Immature natural killer cell (primary cell): ENCODE data around the gene LOC128125822.
"Not testable (repeated sequence)": the region's sequence is repeated elsewhere in the genome, so short reads cannot be mapped to it uniquely, and the experiment has no call there.

ENCODE experiments used
- DNase-seq, 3 donors: peaks; one replicate each; pipeline ENCODE4 v3.0.0; 2022; ENCODE audit warnings: mixed read lengths in 1 of 3
- H3K27ac Mint-ChIP-seq, 6 donors: one replicate each; pipeline ENCODE4 v1.8.0; 2020; ENCODE audit warnings: mixed read lengths in 6 of 6, mild to moderate bottlenecking in 5 of 6, inconsistent platforms in 4 of 6, moderate library complexity in 3 of 6
- H3K27me3 Mint-ChIP-seq, 3 donors: one replicate each; pipeline ENCODE4 v1.8.0; 2020 to 2021; ENCODE audit warnings: low read depth in 3 of 3, mild to moderate bottlenecking in 3 of 3, mixed read lengths in 3 of 3, moderate library complexity in 3 of 3, inconsistent platforms in 1 of 3
- H3K36me3 Mint-ChIP-seq, 3 donors: one replicate each; pipeline ENCODE4 v1.8.0; 2020; ENCODE audit warnings: mixed read lengths in 3 of 3, inconsistent platforms in 2 of 3, mild to moderate bottlenecking in 2 of 3
- H3K4me1 Mint-ChIP-seq, 2 donors: one replicate each; pipeline ENCODE4 v1.8.0; 2020; ENCODE audit warnings: inconsistent platforms in 2 of 2, mild to moderate bottlenecking in 2 of 2, mixed read lengths in 2 of 2, moderate library complexity in 1 of 2
- H3K4me3 Mint-ChIP-seq, 5 donors: one replicate each; pipeline ENCODE4 v1.8.0; 2020; ENCODE audit warnings: mild to moderate bottlenecking in 5 of 5, mixed read lengths in 5 of 5, inconsistent platforms in 3 of 5, moderate library complexity in 3 of 5
- H3K9me3 Mint-ChIP-seq, 6 donors: one replicate each; pipeline ENCODE4 v1.8.0; 2020; ENCODE audit warnings: mild to moderate bottlenecking in 6 of 6, mixed read lengths in 6 of 6, inconsistent platforms in 4 of 6, moderate library complexity in 3 of 6

Gene LOC128125822

GRCh38 chr6:63579937-63580703 is 7.8 kb downstream of the LOC128125822 start:
- H3K4me1 Mint-ChIP-seq, result peaks cover 7 to 11% of the 10 kb centered on the region in 2 donors
- peaks cover 2 to 5% (median 4%) of the 10 kb centered on the region in 3 donors for H3K27me3 Mint-ChIP-seq
- no peak overlapping the region for H3K4me3 Mint-ChIP-seq
- H3K9me3 Mint-ChIP-seq, result no peaks in the 10 kb centered on the region
- peak overlapping the region in 1 of 6 donors; percentile 4 for H3K27ac Mint-ChIP-seq
- DNase-seq, result no peak
- H3K36me3 Mint-ChIP-seq, result peaks cover 22 to 41% (median 34%) of the 10 kb centered on the region in 3 donors

- no peaks in the 10 kb centered on the region for H3K9me3 Mint-ChIP-seq
- H3K27me3 Mint-ChIP-seq, result peaks cover 4 to 6% (median 5%) of the 10 kb centered on the region in 3 donors
- H3K4me1 Mint-ChIP-seq, result peaks cover 6 to 7% of the 10 kb centered on the region in 2 donors
- H3K4me3 Mint-ChIP-seq, result no peak overlapping the region
- H3K36me3 Mint-ChIP-seq, result peaks cover 22 to 41% (median 34%) of the 10 kb centered on the region in 3 donors
- H3K27ac Mint-ChIP-seq, result peak overlapping the region in 1 of 6 donors; percentile 4
- DNase-seq, result no peak
These were observed 8.4 kb downstream of the LOC128125822 start for GRCh38 chr6:63580704-63580961.

GRCh38 chr6:63581355-63582013 is 9.2 kb downstream of the LOC128125822 start:
- Mint-ChIP-seq H3K27me3 (peaks cover 4 to 9% (median 5%) of the 10 kb centered on the region in 3 donors), H3K9me3 (no peaks in the 10 kb centered on the region), H3K27ac (no peak overlapping the region), H3K4me3 (no peak overlapping the region), H3K36me3 (peaks cover 22 to 38% (median 34%) of the 10 kb centered on the region in 3 donors), H3K4me1 (peaks cover under 1 to 2% of the 10 kb centered on the region in 2 donors)
- no peak for DNase-seq

- H3K36me3 Mint-ChIP-seq, result peaks cover 22 to 30% (median 28%) of the 10 kb centered on the region in 3 donors
- no peak overlapping the region for H3K27ac Mint-ChIP-seq
These were observed 10.4 kb downstream of the LOC128125822 start for GRCh38 chr6:63582579-63583231.

GRCh38 chr6:63584125-63584514 is 11.8 kb downstream of the LOC128125822 start:
- no peaks in the 10 kb centered on the region for H3K4me1 Mint-ChIP-seq
- no peak for DNase-seq
- peaks cover 22 to 30% (median 28%) of the 10 kb centered on the region in 3 donors for H3K36me3 Mint-ChIP-seq
- no peak overlapping the region for H3K4me3 Mint-ChIP-seq
- no peaks in the 10 kb centered on the region for H3K9me3 Mint-ChIP-seq
- H3K27ac Mint-ChIP-seq, result no peak overlapping the region
- peaks cover 4 to 13% (median 11%) of the 10 kb centered on the region in 3 donors for H3K27me3 Mint-ChIP-seq

More at GRCh38 chr6:63582579-63583231, 10.4 kb downstream of the LOC128125822 start:
- Mint-ChIP-seq H3K27me3 (peaks cover 4 to 13% (median 11%) of the 10 kb centered on the region in 3 donors), H3K9me3 (no peaks in the 10 kb centered on the region), H3K4me1 (no peaks in the 10 kb centered on the region), H3K4me3 (no peak overlapping the region)
- DNase-seq, result no peak

GRCh38 chr6:63584566-63584965 is 12.3 kb downstream of the LOC128125822 start:
- Mint-ChIP-seq H3K27ac (no peak overlapping the region), H3K4me3 (no peak overlapping the region), H3K9me3 (no peaks in the 10 kb centered on the region), H3K36me3 (peaks cover 22 to 29% (median 26%) of the 10 kb centered on the region in 3 donors), H3K27me3 (peaks cover 4 to 13% (median 11%) of the 10 kb centered on the region in 3 donors), H3K4me1 (no peaks in the 10 kb centered on the region)
- no peak for DNase-seq

- H3K4me3 Mint-ChIP-seq, H3K9me3 Mint-ChIP-seq, H3K4me1 Mint-ChIP-seq, DNase-seq, H3K27ac Mint-ChIP-seq: not testable (repeated sequence)
- H3K36me3 Mint-ChIP-seq, result peaks cover 11 to 18% (median 16%) of the 10 kb centered on the region in 3 donors
- peaks cover 4 to 13% (median 11%) of the 10 kb centered on the region in 3 donors for H3K27me3 Mint-ChIP-seq
These were observed 13.4 kb downstream of the LOC128125822 start for GRCh38 chr6:63585652-63586051.

GRCh38 chr6:63589952-63590411 is 17.7 kb downstream of the LOC128125822 start:
- no peaks in the 10 kb centered on the region for H3K36me3 Mint-ChIP-seq
- H3K27me3 Mint-ChIP-seq, result peaks cover 3 to 17% (median 15%) of the 10 kb centered on the region in 3 donors
- H3K9me3 Mint-ChIP-seq, result no peaks in the 10 kb centered on the region
- no peak for DNase-seq
- H3K4me3 Mint-ChIP-seq, result no peak overlapping the region
- no peak overlapping the region for H3K27ac Mint-ChIP-seq
- H3K4me1 Mint-ChIP-seq, result no peaks in the 10 kb centered on the region

GRCh38 chr6:63592886-63593285 is 20.6 kb downstream of the LOC128125822 start:
- Mint-ChIP-seq H3K27me3 (peaks cover 2 to 11% (median 3%) of the 10 kb centered on the region in 3 donors), H3K36me3 (no peaks in the 10 kb centered on the region), H3K4me3 (no peak overlapping the region), H3K9me3 (no peaks in the 10 kb centered on the region), H3K4me1 (peaks cover 2% of the 10 kb centered on the region in 2 donors), H3K27ac (no peak overlapping the region)
- DNase-seq, result no peak

DNA sequence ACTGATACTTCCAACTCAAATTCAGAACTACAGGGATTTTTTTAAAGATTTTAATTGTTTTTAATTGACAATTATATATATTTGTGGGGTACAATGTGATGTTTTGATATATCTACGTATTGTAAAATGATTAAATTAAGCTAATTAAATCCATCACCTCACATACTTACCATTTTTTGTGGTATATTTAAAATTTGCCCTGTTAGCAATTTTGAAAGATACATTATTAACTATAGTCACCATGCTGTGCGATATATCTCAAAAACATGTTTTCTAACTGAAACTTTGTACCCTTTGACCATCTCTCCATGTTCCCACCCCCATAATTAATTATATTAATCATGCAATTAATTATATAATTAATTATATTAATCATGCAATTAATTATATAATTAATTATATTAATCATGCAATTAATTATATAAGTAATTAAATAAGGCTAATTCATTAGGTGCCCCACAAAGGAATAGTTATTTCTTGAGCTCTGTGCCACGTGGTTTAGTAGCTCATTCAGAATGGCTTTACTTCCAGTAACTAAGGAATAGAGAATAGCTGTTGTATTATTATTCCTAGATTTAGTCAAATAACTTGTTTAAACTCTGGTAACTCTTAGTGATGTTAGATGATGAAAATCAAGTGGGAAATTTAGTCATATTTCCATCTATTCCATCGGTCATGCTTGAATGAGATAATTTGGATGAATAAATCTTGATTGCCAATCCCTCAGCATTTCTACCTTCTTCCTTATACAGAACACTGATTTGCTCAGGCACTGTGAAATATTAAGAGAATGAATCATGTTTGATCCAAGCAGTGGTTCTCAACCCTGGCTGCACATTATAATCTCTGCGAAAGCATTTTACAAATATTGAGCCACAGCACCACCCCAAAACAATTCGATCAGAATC is 25.1 kb downstream of the LOC128125822 start:
- DNase-seq, result no peak
- H3K9me3 Mint-ChIP-seq, result no peaks in the 10 kb centered on the region
- H3K4me1 Mint-ChIP-seq, result peaks cover 11 to 13% of the 10 kb centered on the region in 2 donors
- H3K27ac Mint-ChIP-seq, result no peak overlapping the region
- peaks cover 0 to 11% (median 2%) of the 10 kb centered on the region in 3 donors for H3K27me3 Mint-ChIP-seq
- no peaks in the 10 kb centered on the region for H3K36me3 Mint-ChIP-seq
- peak overlapping the region; percentile 68 to 87 (median 83) for H3K4me3 Mint-ChIP-seq

DNA sequence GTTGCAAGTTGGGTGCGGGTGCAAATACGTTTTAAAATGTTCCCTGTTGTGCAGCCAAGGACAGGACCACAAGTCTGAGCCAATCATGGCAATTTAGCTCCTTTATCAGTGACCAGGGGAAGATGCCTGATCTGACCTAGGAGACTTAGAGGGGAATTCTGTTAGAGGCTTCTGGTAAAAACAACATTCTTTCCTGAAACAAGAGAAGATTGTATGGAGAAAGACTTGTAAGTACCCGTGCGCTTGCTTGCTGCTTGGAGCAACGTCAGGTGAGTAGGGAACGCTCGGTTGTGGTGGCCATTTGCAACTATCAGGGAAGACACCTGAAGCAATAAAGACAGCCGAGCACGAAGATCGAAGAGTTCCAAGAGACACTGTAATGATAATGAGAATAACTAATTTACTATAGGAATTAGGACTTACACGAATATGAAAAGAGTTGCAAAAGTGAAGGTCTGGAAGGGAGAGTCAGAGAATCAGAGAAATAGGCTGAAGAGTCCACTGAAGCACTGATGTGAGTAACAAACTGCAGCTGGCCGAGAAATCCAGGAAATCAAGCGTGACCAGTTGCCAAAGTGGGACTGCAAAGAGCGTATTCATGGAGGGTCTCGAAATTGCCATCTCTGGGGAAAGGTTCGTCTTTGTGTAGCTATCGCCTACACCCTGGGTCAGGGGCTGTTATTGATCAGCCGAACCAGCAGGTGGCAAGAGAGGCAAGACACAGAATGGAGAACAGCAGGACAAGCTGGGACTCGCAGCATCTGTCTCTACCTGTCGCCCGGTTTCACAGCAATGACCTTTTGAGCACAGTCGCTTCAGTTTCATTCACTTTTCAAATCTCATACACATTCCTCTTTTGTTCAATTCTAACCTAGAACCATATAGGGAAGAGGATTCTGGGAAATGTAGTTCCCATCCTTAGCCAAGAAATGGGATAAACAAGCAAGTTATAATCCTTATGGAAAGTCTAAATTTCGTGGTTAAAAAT is 26.1 kb downstream of the LOC128125822 start:
- H3K27me3 Mint-ChIP-seq, result peaks cover 0 to 7% (median 2%) of the 10 kb centered on the region in 3 donors
- H3K27ac Mint-ChIP-seq, result peak overlapping the region in 2 of 6 donors; percentile 19 to 37
- no peaks in the 10 kb centered on the region for H3K36me3 Mint-ChIP-seq
- DNase-seq, result peak; percentile 60 to 73 (median 69)
- H3K9me3 Mint-ChIP-seq, result no peaks in the 10 kb centered on the region
- peak overlapping the region; percentile 68 to 87 (median 83) for H3K4me3 Mint-ChIP-seq
- H3K4me1 Mint-ChIP-seq, result peaks cover 11 to 13% of the 10 kb centered on the region in 2 donors

DNA sequence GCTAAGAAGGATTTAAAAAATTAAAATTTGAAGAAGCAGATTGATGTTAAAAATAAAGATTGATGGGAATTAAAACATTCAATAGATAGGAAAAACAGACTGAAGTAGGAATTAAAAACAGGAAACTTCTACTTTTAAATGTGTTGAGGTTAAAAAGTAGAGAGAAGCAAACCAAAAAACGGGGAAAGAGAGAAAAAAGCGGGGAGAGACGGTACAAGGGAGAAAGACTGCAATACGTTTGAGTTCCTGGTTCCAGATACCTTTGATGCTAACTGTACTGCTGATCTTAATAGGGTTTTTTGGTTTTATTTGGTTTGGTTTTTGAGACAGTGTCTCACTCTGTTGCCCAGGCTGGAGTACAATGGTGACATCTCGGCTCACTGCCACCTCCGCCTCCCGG is 27.0 kb downstream of the LOC128125822 start:
- H3K4me1 Mint-ChIP-seq, result peaks cover 11 to 13% of the 10 kb centered on the region in 2 donors
- no peaks in the 10 kb centered on the region for H3K9me3 Mint-ChIP-seq
- H3K27ac Mint-ChIP-seq, result no peak overlapping the region
- H3K27me3 Mint-ChIP-seq, result peaks cover 0 to 3% (median 2%) of the 10 kb centered on the region in 3 donors
- DNase-seq, result no peak
- peak overlapping the region in 2 of 5 donors; percentile 68 to 87 for H3K4me3 Mint-ChIP-seq
- no peaks in the 10 kb centered on the region for H3K36me3 Mint-ChIP-seq
